NB4 (cell line): ENCODE results near the gene TSNAX.

ENCODE experiments used
- DNase-seq: peaks from one replicate; pipeline ENCODE4 v3.0.0; 2010; ENCODE audit warnings: low read depth
- H3K4me3 ChIP-seq: one replicate; pipeline ENCODE4 v1.5.1; 2011; ENCODE audit warnings: mild to moderate bottlenecking, low read depth, low read length, moderate library complexity
- CTCF ChIP-seq: IDR thresholded peaks from one replicate; pipeline ENCODE4 v1.5.1; 2012; ENCODE audit warnings: low read depth, low read length
- MAX ChIP-seq: IDR thresholded peaks from 2 replicates; pipeline ENCODE4 v1.6.1; 2011; ENCODE audit warnings: low read depth, low read length
- MYC ChIP-seq: IDR thresholded peaks from 2 replicates; pipeline ENCODE4 v1.6.1; 2011; ENCODE audit warnings: low read depth, low read length
- POLR2A ChIP-seq: IDR thresholded peaks from 2 replicates; pipeline ENCODE4 v1.6.1; 2011; ENCODE audit warnings: mild to moderate bottlenecking; ENCODE audit not compliant: insufficient read length; ENCODE audit errors: extremely low read depth

TSNAX gene

GRCh38 chr1:231522931-231523642 is 5.4 kb upstream of the TSNAX start:
- DNase-seq = peak; percentile 21
- no peak overlapping the region for H3K4me3 ChIP-seq
- TF ChIP-seq MYC = no peak
- no peak for TF ChIP-seq CTCF
- TF ChIP-seq MAX = no peak
- no peak for TF ChIP-seq POLR2A

- TF ChIP-seq CTCF (no peak), POLR2A (no peak), MYC (peak; percentile 38; the same call in 1 of the 2 replicates), MAX (peak; percentile 49; the same call in 1 of the 2 replicates)
- peak; percentile 89 for DNase-seq
Measured at GRCh38 chr1:231523816-231524215, 4.7 kb upstream of the TSNAX start.

GRCh38 chr1:231526536-231526935 is 1.9 kb upstream of the TSNAX start:
- no peak for TF ChIP-seq MAX
- TF ChIP-seq POLR2A = no peak
- no peak for TF ChIP-seq MYC
- no peak for TF ChIP-seq CTCF
- no peak overlapping the region for H3K4me3 ChIP-seq
- no peak for DNase-seq

More at GRCh38 chr1:231523816-231524215, 4.7 kb upstream of the TSNAX start:
- H3K4me3 ChIP-seq = no peak overlapping the region

- DNase-seq = no peak
Measured at GRCh38 chr1:231527586-231528171, 790 bp upstream of the TSNAX start.

GRCh38 chr1:231533240-231533639 is 4.8 kb downstream of the TSNAX start:
- H3K4me3 ChIP-seq = no peak overlapping the region
- TF ChIP-seq MYC = no peak
- no peak for TF ChIP-seq POLR2A
- TF ChIP-seq CTCF = no peak
- no peak for TF ChIP-seq MAX

More at GRCh38 chr1:231527586-231528171, 790 bp upstream of the TSNAX start:
- peak overlapping the region; percentile 86 for H3K4me3 ChIP-seq
- TF ChIP-seq CTCF (no peak), MYC (no peak), POLR2A (no peak), MAX (no peak)

More at GRCh38 chr1:231533240-231533639, 4.8 kb downstream of the TSNAX start:
- DNase-seq = no peak
